Stimulated activated CD8-positive, alpha-beta memory T cell treated with anti-CD3 and anti-CD28 coated beads, Interleukin-15, amount 100 ng/mL, for 4 hours (primary cell): Measurements from ENCODE around the gene PML.
A peak's percentile ranks its signal among the peaks of the same experiment; 100 is the strongest.

Experiments
- DNase-seq, 2 donors: peaks; one replicate each; pipeline ENCODE4 v3.0.0-alpha.2; 2020; ENCODE audit warnings: low read depth in 2 of 2

Gene PML

DNA sequence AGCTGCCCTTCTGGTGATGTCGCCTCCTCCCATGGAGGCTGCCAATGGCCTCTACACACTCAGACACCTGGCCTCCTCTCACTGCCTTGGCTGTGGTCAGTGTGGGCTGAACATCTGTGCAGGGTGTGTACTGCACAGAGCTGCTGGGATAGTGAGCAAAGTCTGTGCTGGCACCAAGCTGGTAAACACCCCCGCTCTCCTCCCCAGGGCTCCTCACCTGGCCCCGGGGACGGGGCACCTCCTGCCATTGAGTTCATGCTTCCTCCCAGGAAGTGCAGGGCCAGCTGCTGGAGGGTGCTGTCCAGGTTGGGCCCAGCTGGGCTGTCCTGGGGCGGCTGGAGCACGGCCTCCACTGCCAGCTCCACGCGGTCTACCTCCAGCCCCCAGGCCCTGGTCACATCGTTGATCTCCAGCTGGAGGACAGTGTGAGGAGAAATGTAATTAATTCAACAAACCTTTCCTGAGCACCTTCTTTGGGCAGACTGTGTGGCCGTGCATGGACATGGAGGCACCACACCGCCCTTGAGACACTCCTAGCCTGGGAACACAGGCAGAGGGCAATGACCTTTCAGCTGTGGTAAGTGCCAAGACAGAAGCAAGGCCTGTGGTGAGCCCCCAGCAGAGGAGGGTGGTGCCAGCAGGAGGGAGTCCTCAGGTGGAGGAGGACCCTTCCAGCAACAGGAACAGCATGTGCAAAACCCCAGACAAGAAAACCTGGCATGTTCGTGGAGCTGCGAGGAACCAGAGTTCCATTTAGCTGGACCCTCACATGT is 9.2 kb upstream of the PML start:
- DNase-seq, result no peak

DNA sequence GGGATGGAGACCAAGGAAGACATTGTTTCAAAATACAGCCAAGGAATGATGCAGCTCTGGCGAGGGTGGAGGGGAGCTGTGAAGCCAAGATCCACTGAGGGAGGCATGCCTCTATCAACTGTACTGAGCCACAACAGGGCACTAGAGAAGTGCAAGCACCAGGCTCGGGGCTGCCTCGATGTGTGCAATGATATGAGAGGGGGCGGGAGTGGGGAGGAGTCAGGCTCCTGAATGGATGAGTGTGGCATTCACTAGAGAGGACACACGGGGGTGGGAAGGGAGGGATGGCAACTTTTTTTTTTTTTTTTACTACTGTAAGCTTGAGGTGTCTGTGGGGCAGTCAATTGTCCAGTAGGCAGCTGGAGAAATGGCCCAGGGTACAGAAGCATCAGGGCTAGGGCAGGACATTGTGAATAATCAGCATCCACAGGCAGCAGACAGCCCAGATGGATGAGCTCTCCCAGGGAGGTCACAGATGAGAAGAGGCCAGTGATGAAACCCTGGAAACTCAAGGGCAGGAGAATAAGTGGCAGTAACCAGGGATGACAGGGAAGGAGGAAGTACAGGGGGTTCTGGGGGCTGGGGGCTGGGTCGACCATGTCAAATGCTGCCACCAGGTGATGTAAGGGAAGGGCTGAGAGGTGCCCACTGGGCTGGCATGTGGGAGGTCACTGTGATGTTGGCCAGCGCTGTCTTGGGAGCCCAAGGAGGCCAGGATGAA is 8.3 kb upstream of the PML start:
- DNase-seq, result no peak

DNA sequence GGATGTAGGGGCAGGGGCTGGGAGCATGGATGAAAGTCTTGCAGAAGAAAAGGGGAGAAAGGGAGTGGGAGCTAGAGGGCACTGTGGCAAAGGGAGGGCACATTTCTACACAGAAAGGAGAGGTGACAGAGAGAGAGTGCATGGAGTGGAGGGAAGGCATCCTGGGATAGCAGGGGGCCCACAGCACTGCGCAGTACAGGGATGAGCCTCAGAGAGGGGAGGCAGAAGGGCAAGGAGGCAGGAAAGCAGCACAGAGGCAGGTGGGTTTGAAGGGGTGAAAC is 7.8 kb upstream of the PML start:
- DNase-seq, result no peak

DNA sequence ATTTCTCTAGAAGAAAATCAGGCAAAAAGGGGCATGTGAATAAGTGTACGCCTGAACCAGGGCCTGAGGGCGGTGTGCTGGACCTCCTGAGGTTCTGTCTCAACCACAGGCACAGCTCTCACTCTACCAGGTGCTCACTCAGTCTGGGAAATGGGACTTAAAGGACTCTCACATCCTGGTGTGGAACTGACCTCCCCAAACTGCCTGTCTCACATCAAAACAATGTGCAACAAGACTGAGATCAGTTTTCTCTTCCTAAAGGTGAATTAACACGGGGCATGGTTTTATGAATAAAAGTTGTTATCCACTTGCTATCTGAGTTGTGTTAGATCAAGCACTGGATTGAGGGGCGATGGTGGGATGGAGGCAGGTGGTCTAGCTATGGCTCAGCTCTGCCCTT is 7.3 kb upstream of the PML start:
- no peak for DNase-seq

DNA sequence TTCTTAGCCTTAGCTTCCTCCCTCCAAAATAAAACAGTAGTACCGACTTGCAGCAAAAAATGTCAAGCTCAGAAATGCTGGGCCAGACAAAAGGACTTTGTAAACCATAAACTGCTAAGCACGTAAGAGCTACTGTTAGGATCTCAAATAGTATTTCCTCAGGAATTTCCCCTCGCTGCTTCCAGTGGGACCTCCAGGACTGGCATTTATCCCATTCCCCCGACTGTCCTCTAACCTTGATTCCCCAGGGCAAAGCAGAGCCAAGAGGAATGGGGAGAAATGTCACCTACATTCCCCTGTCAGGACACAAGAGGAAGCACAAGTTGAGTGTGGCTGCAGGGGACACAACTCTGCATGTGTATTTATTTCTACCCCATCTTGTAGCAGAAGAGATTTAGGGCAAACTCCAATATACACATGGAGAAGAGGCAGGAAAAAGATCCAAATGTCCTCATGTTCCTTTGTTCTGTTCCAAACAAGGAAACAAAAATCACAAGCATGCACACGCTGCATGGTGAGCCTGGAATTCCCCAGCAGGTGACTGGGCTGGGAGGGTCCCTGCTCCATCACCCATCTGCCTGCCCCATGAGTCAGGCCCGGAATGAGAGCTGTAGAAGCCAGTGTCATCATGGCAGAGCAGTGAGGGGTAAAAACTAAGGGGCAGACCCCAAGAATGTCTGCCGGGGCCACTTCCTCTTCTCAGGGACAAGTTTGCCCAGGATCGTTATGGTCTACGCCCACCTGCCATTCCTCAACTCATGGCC is 6.7 kb upstream of the PML start:
- no peak for DNase-seq

- DNase-seq, result no peak
Observed at GRCh38 chr15:73988445-73988969, 6.0 kb upstream of the PML start.

DNA sequence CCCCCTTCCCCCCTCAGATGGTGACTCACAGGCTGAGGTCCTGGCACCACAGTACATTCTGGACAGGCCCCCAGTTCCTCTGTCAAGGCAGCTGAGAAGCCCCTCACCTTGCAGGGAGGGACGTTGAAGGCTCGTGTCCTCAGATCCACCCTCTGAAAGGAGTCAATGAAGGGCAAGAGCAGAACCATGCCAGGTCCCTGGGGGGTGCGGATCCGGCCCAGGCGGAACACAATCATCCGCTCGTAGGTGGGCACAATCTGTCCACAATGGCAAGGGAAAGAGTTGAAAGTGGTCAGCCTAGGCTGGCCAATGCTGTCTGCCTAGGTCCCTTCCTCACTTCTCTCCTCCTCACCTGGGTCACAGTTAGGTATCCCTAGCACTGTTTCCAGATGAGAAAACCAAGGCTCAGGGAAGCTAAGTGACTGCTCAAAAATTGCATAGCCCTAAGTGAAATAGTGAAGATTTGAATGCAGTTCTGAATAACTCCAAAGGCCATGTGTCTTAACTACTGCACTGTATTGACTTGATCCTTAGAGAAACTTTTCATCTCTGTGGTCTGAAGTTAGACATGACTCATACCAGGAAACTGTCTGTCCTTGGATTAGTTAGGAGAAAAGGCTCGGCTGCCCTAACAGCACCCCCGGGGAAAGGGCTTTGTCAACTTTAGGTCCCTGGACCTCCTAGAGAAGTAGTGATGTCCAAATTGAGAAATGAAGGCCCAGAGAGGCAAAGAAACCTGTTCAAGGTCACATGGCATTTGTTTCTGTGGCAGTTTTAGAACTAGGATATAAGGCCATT is 5.3 kb upstream of the PML start:
- DNase-seq, result no peak

GRCh38 chr15:73990250-73991005 is 4.1 kb upstream of the PML start:
- DNase-seq, result no peak

DNA sequence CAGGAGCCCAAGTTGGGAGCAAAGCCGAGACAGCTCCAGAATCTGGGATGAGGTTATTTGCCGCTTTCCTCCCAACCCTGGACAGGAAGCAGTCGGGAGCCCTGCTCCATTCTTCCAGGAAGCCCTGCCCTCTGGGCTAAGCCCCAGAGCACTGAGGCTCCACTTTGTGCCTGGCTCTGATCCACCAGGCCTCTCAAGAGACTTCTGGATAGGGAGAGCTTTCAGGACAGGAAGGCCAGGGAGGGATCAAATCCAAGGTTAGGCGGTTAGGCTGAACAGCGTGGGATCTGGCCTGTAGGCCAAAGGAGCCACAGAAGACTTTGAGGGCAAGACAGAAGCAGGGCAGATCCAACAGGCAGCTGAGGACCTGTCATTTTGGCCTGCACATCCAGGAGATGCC is 3.3 kb upstream of the PML start:
- DNase-seq, result no peak

- peak; percentile 85 to 89 for DNase-seq
Observed at GRCh38 chr15:73991726-73992593, 2.6 kb upstream of the PML start, which contains the start of gene STOML1. Gene STOML1 (minus strand): TSS chr15:73992295. CDS start chr15:73992223, 72 bp downstream.

DNA sequence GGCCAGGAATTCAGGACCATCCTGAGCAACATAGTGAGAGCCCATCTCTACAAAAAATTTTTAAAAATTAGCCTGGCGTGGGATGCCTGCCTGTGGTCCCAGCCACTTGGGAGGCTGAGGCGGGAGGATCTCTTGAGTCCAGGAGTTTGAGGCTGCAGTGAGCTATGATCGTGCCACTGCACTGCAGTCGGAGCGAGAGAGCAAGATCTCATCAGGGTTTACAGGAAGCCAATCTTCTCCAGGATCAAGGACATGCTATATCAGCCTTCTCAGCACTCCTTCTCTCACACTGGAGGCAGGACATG is 2.0 kb upstream of the PML start:
- DNase-seq, result no peak

DNA sequence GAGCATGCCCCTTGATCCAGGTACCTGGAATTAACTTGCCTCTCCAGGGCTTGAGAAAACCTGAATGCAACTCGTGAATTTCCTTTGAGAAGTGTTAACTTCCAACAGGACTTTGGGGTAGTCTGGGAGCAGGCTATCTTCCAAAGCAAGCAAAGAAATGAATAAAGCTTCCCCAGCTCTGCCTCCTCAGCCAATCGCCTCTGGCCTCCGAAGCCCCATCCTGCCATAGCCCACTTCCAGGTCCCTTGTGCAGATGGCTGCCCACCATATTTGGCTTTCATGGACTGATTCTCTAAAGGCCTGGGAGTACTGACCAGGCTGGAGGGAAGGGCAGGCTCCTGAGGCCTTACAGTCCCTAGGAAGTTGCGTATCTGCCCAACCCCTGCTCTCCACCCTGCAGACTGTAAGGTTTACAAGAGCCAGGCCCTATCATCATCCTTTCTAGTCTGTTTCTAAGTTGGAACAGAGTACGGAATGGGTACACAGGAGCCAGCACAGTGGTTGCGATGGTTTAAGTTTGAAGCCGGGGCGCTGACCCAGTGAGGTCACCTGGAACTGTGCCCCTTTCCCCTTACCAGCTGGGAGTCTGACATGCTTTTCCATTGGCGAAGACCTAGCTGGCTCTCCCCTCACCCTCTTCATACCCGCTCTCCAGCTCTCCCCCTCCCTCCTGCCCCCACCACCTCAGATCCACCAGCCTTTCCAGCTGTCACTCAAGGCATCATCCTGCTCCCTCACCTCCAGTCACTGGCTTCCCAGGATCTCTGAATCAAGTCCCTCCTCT is 1.1 kb upstream of the PML start:
- DNase-seq, result no peak

DNA sequence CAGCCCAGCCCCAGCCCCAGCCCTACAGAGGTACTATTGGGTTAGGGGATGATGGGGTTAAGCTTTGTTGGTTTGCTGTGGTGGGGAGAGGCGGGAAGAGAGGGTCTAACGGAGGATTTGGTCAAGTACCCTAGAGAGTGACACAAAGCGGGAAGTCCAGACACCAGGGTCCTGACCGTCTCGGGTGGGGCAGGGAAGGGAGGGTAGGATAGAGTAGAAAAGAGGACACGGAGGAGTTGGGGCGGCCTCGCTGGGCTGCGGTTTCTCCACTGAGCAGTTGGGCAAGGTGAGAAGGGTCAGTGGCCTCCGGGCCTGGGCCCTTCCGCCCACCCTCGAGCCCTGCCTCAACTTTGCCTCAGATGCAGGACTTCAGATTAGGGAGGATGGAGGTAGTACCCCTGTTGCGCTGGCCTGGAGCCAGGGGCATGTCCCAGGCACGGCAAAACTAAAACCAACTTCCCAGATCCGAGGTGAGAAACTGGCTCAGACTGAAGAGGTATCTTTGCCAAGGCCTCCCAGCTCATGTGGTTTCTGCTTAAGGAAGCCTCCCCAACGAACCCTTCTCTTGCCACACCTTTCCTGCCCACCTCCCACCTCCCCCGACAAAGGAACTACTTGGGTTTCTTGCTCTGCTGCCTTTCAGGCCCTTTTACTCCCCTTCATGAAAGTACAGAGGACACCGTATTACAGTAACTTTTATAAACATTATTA is 551 bp downstream of the PML start:
- no peak for DNase-seq

DNA sequence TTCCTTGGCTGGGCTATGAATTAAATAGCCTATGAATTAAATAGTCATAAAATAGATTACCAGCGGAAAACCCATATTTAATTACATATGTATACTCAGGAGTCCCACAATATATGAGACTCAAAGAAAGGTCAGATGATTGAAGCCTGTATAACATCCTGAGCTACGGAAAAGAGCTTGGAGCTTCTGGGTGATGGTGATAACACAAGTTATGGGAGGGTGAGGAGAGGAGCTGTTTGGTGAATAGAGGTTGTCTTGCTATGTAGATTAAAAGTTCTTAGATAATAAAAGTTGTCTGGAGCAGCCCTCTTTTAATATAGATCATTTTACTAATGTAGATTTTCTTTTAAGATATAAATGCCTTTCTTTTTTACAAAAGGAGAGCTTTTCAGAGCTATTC is 1.8 kb downstream of the PML start:
- DNase-seq, result no peak

GRCh38 chr15:73996939-73997338 is 2.4 kb downstream of the PML start:
- DNase-seq, result no peak

- no peak for DNase-seq
Observed at GRCh38 chr15:73997986-73998385, 3.5 kb downstream of the PML start.

GRCh38 chr15:74006774-74007639 is 12.5 kb downstream of the PML start:
- DNase-seq, result no peak
